ENCODE measurements around the gene VAV3.
"Not testable (repeated sequence)": the region's sequence is repeated elsewhere in the genome, so short reads cannot be mapped to it uniquely, and the experiment has no call there.

The VAV3 gene

GRCh38 chr1:107739651-107740050 lies 225.3 kb downstream of the VAV3 start:
- no peak for DNase-seq (ENCODE audit: low read depth)

GRCh38 chr1:107739201-107739600 lies 225.8 kb downstream of the VAV3 start:
- no peak for DNase-seq (ENCODE audit: low read depth)

DNA sequence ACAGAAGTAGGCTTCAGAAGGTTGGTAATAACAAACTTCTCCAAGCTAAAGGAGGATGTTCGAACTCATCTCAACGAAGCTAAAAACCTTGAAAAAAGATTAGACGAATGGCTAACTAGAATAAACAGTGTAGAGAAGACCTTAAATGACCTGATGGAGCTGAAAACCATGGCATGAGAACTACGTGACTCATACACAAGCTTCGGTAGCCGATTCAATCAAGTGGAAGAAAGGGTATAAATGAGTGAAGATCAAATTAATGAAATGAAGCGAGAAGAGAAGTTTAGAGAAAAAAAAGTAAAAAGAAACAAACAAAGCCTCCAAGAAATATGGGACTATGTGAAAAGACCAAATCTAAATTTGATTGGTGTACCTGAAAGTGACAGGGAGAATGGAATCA lies 231.6 kb downstream of the VAV3 start:
- not testable (repeated sequence) for DNase-seq (ENCODE audit: low read depth)

DNA sequence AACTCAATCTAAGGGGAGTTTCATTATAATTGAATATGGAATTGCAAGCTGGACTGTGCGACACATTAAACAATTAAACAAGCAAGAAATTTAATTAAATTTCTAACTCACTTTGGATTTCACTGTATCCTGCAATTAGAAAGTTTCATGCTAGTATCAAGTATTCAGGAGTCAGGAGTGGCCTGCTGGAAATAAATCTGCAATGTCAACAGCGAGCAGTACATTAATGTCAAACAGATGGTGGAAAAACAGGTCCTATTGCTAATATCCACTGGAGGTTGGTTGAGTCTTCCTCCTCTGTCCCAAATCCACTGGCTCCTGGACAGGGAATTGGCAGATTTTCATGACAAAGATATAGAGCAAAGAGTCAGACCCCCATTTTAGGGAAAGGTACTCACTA lies 237.1 kb downstream of the VAV3 start:
- DNase-seq (ENCODE audit: low read depth), result no peak

DNA sequence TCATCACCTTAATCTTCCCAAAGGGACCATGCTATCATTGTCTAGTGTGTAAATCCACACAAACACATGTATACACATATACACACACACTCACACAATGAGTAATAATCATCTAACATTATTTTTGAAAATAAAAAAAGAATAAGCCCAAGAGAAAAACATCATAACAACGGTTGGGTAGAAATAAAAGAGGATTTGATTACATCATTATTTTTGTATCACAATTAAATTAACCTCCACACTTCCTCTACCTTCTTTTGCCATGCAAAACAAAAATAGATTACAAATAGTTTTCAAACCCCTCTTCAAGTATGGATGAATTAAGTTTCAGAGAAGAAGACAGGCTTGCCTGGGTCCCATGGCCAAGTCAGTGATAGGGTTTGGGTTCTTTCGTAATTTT lies 238.1 kb downstream of the VAV3 start:
- no peak for DNase-seq (ENCODE audit: low read depth)

GRCh38 chr1:107724648-107725047 lies 240.3 kb downstream of the VAV3 start:
- DNase-seq (ENCODE audit: low read depth), result no peak

- DNase-seq (ENCODE audit: low read depth), result not testable (repeated sequence)
Measured at GRCh38 chr1:107720210-107720609, 244.8 kb downstream of the VAV3 start.

DNA sequence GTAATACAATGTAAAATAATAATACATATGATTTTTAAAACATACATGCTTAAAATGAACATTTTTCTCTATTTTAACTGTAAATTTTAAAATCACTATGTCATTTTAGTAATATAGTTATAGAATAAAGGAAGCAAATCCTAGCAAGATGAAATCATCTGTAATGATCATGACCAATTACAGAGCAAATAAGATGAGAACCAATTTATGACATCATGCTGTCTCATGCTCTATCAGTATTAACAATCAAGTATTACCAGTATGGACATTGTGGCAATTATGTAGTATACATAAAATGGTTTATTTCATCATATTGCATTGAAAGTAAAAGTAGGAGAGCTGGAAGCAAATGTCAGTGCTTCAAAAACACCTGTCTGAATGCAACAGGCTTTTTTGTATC lies 255.0 kb downstream of the VAV3 start:
- no peak for DNase-seq (ENCODE audit: low read depth)

- no peak for DNase-seq (ENCODE audit: low read depth)
Measured at GRCh38 chr1:107707111-107707510, 257.9 kb downstream of the VAV3 start.

GRCh38 chr1:107706182-107706581 lies 258.8 kb downstream of the VAV3 start:
- DNase-seq (ENCODE audit: low read depth), result no peak

DNA sequence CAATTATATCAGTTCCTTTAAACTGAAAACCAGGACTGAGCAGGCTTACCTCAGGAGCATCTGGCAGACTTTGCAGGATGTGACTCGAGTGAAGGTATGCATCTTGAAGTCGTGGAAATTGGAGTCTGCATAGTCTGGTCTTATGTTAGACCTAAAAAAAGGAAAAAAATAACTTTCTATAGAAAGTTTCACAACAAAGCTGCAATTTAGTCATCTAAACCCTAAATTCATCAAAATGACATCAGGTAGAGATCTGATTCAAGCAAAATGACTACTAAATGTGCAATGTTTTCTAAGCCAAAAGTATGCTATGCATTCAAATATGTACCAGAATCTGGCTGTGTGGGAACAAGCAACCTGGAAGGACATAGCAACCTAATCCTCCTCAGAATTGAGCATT lies 260.1 kb downstream of the VAV3 start:
- no peak for DNase-seq (ENCODE audit: low read depth)

- DNase-seq (ENCODE audit: low read depth), result no peak
Measured at GRCh38 chr1:107702946-107703571, 261.9 kb downstream of the VAV3 start.

- not testable (repeated sequence) for DNase-seq (ENCODE audit: low read depth)
Measured at GRCh38 chr1:107700651-107701050, 264.3 kb downstream of the VAV3 start.

- DNase-seq (ENCODE audit: low read depth), result no peak
Measured at GRCh38 chr1:107698161-107698560, 266.8 kb downstream of the VAV3 start.

- no peak for DNase-seq (ENCODE audit: low read depth)
Measured at GRCh38 chr1:107695341-107695740, 269.6 kb downstream of the VAV3 start.

- DNase-seq (ENCODE audit: low read depth), result no peak
Measured at GRCh38 chr1:107692580-107693345, 272.2 kb downstream of the VAV3 start.

GRCh38 chr1:107691540-107691939 lies 273.4 kb downstream of the VAV3 start:
- no peak for DNase-seq (ENCODE audit: low read depth)

GRCh38 chr1:107690491-107690890 lies 274.5 kb downstream of the VAV3 start:
- DNase-seq (ENCODE audit: low read depth), result no peak

GRCh38 chr1:107689733-107690132 lies 275.2 kb downstream of the VAV3 start:
- DNase-seq (ENCODE audit: low read depth), result no peak

GRCh38 chr1:107689159-107689558 lies 275.8 kb downstream of the VAV3 start:
- no peak for DNase-seq (ENCODE audit: low read depth)

DNA sequence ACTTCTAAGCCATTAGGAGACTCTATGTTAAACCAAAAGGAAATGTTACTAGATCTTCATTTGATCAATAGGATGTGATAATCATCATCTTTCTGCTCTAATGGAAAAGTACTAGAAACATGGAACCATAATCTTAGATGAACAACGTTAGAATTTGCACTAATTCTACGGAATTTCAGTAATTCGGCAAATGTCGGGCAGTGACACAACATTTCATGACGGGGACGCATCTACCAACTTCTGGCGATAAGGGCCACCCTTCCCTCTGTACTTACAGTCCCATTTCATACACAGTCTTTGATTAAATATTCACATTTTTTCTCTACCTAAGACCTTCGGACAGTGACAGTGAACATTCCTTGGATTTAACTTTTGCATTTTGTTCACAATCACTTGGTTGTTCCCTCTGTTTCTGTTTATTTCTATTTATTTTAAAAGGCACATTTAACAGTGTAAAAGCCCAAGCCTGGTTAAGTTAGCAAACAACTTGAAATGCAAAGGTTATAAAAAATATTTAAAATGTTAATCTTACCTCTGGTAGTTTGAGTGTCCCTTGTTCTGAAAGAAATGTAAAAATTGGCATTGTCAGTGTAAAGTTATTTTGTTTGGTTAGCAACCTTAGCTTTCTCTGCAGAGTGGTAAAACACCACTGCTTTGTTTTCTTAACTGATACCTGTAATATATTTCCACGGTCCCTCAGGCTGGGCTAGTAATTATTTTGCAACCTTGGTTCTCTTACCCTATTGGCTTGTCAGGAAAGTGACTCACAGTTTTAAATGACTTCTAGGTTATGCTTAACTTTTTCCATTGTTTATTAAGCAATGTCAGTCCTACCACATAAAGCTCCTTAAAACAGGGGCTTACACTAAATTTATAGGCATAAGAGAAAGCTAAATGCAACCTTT lies 276.9 kb downstream of the VAV3 start:
- no peak for DNase-seq (ENCODE audit: low read depth)

DNA sequence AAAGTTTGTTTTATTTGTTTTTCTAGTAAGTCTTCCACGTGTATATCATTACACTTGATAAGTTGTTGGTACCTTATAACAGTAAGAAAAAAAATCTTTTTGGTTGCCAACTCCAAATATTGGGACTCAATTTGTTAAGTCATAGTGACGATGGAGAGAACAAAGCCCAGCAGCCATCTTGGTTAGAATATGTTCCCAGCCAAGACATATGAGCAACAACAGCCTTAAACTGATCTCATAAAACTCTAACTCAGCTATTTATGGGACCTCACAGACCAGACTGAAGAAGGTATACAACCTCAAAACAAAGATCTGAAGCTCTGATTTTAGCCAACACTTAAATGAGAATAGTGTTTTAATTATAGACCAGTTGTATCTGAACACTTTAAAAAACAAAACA lies 281.3 kb downstream of the VAV3 start:
- DNase-seq (ENCODE audit: low read depth), result no peak

DNA sequence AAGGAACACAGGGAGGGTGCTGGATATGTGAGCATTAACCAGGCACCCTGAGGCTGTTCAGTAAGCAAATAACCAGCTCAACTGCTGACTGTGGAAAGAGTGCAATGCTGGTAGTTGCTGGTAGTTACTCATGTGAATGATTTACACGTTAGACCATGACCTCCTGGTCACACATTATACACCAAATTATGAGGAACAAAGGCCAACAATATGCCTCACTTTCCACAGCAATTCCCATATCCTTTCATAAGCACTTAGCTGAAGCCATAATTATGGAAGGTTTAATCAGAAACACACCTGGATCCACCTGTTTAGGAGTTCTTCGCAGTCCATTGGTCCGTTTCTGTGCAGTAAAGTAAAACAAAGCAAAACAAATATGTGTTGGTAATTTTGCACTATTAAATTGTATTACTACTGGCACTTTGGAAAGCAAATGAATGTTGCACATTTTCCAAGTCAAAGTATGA lies 281.8 kb downstream of the VAV3 start:
- DNase-seq (ENCODE audit: low read depth), result no peak
